ENCODE data around the gene TRIM47.

Gene TRIM47

GRCh38 chr17:75844530-75845057 lies 33.8 kb downstream of the TRIM47 start:
- Histone ChIP-seq H3K4me1 (ENCODE audit: insufficient read depth, low read length, severe bottlenecking) (peaks cover 6% of the 10 kb centered on the region), H3K79me2 (ENCODE audit: insufficient read depth, low read length) (no peaks in the 10 kb centered on the region), H3F3A (ENCODE audit: insufficient read depth, low read length) (no peaks in the 10 kb centered on the region), H3K36me3 (ENCODE audit: insufficient read depth, low read length) (peaks cover 36% of the 10 kb centered on the region; the same call in 1 of the 2 replicates), H3K9ac (ENCODE audit: low read length) (no peak overlapping the region), H3K27me3 (ENCODE audit: insufficient read depth, low read length) (no peaks in the 10 kb centered on the region; the same call in 1 of the 2 replicates), H4K20me1 (ENCODE audit: insufficient read depth, low read length) (no peaks in the 10 kb centered on the region), H3K4me3 (ENCODE audit: low read depth, low read length, poor library complexity, severe bottlenecking) (no peak overlapping the region), H3K9me3 (ENCODE audit: low read length) (no peaks in the 10 kb centered on the region), H2AFZ (ENCODE audit: low read length) (no peak overlapping the region), H3K4me2 (ENCODE audit: low read length) (no peak overlapping the region), H3K9me2 (ENCODE audit: low read depth, low read length) (no peaks in the 10 kb centered on the region), H3K27ac (ENCODE audit: low read depth, low read length, poor library complexity, severe bottlenecking) (no peak overlapping the region)
- TF ChIP-seq CTCF (IDR thresholded peaks at IDR 0.05; ENCODE audit: low read length) = no peak
- no peak for TF ChIP-seq EZH2 (IDR thresholded peaks at IDR 0.05; ENCODE audit: borderline replicate concordance, low read length)

- Histone ChIP-seq H3K4me2 (ENCODE audit: low read length) (no peak within 1 kb of the TSS), H3K9me3 (ENCODE audit: low read length) (no peaks in the 10 kb centered on the region), H3F3A (ENCODE audit: insufficient read depth, low read length) (no peaks in the 10 kb centered on the region), H3K36me3 (ENCODE audit: insufficient read depth, low read length) (peaks cover 29% of the 10 kb centered on the region; the same call in 1 of the 2 replicates), H3K9me2 (ENCODE audit: low read depth, low read length) (no peaks in the 10 kb centered on the region), H3K27me3 (ENCODE audit: insufficient read depth, low read length) (no peaks in the 10 kb centered on the region; the same call in 1 of the 2 replicates), H3K9ac (ENCODE audit: low read length) (no peak within 1 kb of the TSS), H2AFZ (ENCODE audit: low read length) (no peak within 1 kb of the TSS), H3K79me2 (ENCODE audit: insufficient read depth, low read length) (no peaks in the 10 kb centered on the region), H4K20me1 (ENCODE audit: insufficient read depth, low read length) (no peaks in the 10 kb centered on the region), H3K4me3 (ENCODE audit: low read depth, low read length, poor library complexity, severe bottlenecking) (no peak within 1 kb of the TSS), H3K4me1 (ENCODE audit: insufficient read depth, low read length, severe bottlenecking) (peaks cover 6% of the 10 kb centered on the region), H3K27ac (ENCODE audit: low read depth, low read length, poor library complexity, severe bottlenecking) (no peak within 1 kb of the TSS)
- TF ChIP-seq CTCF (IDR thresholded peaks at IDR 0.05; ENCODE audit: low read length) (no peak), EZH2 (IDR thresholded peaks at IDR 0.05; ENCODE audit: borderline replicate concordance, low read length) (no peak)
Observed at GRCh38 chr17:75843577-75844529, 34.5 kb downstream of the TRIM47 start, which contains the start of gene UNC13D. UNC13D (minus strand) TSS chr17:75844404; CDS start chr17:75844337, 67 bp downstream.

- no peak overlapping the region for H2AFZ ChIP-seq (ENCODE audit: low read length)
- H4K20me1 ChIP-seq (ENCODE audit: insufficient read depth, low read length) = no peaks in the 10 kb centered on the region
- no peaks in the 10 kb centered on the region for H3K9me2 ChIP-seq (ENCODE audit: low read depth, low read length)
- peaks cover 6% of the 10 kb centered on the region for H3K4me1 ChIP-seq (ENCODE audit: insufficient read depth, low read length, severe bottlenecking)
- no peak overlapping the region for H3K27ac ChIP-seq (ENCODE audit: low read depth, low read length, poor library complexity, severe bottlenecking)
- H3F3A ChIP-seq (ENCODE audit: insufficient read depth, low read length) = no peaks in the 10 kb centered on the region
- no peaks in the 10 kb centered on the region for H3K79me2 ChIP-seq (ENCODE audit: insufficient read depth, low read length)
- no peak overlapping the region for H3K9ac ChIP-seq (ENCODE audit: low read length)
- TF ChIP-seq CTCF (IDR thresholded peaks at IDR 0.05; ENCODE audit: low read length) (no peak), EZH2 (IDR thresholded peaks at IDR 0.05; ENCODE audit: borderline replicate concordance, low read length) (no peak)
- H3K4me2 ChIP-seq (ENCODE audit: low read length) = no peak overlapping the region
- no peaks in the 10 kb centered on the region for H3K9me3 ChIP-seq (ENCODE audit: low read length)
- H3K4me3 ChIP-seq (ENCODE audit: low read depth, low read length, poor library complexity, severe bottlenecking) = no peak overlapping the region
- peaks cover 23% of the 10 kb centered on the region; the same call in 1 of the 2 replicates for H3K36me3 ChIP-seq (ENCODE audit: insufficient read depth, low read length)
- no peaks in the 10 kb centered on the region; the same call in 1 of the 2 replicates for H3K27me3 ChIP-seq (ENCODE audit: insufficient read depth, low read length)
Observed at GRCh38 chr17:75842963-75843576, 35.3 kb downstream of the TRIM47 start.
